ENCODE measurements around the gene IL17RB. TPM values are rescaled to one million over a fixed set of nuclear protein-coding genes. Genes with fewer than 3 reads are reported as not detected.

The IL17RB gene
- polyA plus RNA-seq, 2 of the 4 experiments (the other 2 are of a cell fraction), result 1.9 to 2.2 TPM

GRCh38 chr3:53824795-53825194 is 21.6 kb upstream of the IL17RB start:
- Histone ChIP-seq H3K9me3 (no peaks in the 10 kb centered on the region), H3K4me1 (no peaks in the 10 kb centered on the region), H3K4me3 (no peak overlapping the region), H3K27ac (no peak overlapping the region), H3K4me2 (no peak overlapping the region)
- no peak for ATAC-seq
- FAIRE-seq, result no peak
- CTCF ChIA-PET, result no interaction called here
- 93% methylated on average over 4 of the region's 4 CpGs for WGBS (ENCODE audit: missing lambda C conversion rate)
- no peak for TF ChIP-seq MAFK (IDR thresholded peaks at IDR 0.05; ENCODE audit: partially characterized antibody)
- TF ChIP-seq, protein P1, sequence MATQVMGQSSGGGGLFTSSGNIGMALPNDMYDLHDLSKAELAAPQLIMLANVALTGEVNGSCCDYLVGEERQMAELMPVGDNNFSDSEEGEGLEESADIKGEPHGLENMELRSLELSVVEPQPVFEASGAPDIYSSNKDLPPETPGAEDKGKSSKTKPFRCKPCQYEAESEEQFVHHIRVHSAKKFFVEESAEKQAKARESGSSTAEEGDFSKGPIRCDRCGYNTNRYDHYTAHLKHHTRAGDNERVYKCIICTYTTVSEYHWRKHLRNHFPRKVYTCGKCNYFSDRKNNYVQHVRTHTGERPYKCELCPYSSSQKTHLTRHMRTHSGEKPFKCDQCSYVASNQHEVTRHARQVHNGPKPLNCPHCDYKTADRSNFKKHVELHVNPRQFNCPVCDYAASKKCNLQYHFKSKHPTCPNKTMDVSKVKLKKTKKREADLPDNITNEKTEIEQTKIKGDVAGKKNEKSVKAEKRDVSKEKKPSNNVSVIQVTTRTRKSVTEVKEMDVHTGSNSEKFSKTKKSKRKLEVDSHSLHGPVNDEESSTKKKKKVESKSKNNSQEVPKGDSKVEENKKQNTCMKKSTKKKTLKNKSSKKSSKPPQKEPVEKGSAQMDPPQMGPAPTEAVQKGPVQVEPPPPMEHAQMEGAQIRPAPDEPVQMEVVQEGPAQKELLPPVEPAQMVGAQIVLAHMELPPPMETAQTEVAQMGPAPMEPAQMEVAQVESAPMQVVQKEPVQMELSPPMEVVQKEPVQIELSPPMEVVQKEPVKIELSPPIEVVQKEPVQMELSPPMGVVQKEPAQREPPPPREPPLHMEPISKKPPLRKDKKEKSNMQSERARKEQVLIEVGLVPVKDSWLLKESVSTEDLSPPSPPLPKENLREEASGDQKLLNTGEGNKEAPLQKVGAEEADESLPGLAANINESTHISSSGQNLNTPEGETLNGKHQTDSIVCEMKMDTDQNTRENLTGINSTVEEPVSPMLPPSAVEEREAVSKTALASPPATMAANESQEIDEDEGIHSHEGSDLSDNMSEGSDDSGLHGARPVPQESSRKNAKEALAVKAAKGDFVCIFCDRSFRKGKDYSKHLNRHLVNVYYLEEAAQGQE (IDR thresholded peaks at IDR 0.05), result no peak
- no peak for TF ChIP-seq PHF8 (IDR thresholded peaks at IDR 0.05; ENCODE audit: borderline replicate concordance, low read depth)
- TF ChIP-seq HMGXB4 (CRISPR knock-in tag; IDR thresholded peaks at IDR 0.05; ENCODE audit: borderline replicate concordance), result no peak
- TF ChIP-seq, protein P2, sequence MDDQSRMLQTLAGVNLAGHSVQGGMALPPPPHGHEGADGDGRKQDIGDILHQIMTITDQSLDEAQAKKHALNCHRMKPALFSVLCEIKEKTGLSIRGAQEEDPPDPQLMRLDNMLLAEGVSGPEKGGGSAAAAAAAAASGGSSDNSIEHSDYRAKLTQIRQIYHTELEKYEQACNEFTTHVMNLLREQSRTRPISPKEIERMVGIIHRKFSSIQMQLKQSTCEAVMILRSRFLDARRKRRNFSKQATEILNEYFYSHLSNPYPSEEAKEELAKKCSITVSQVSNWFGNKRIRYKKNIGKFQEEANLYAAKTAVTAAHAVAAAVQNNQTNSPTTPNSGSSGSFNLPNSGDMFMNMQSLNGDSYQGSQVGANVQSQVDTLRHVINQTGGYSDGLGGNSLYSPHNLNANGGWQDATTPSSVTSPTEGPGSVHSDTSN (IDR thresholded peaks at IDR 0.05), result no peak
- TF ChIP-seq TP53 (CRISPR knock-in tag; IDR thresholded peaks at IDR 0.05), result no peak
- no peak for TF ChIP-seq GATA3 (IDR thresholded peaks at IDR 0.05; ENCODE audit: borderline replicate concordance)
- TF ChIP-seq ZSCAN20 (CRISPR knock-in tag; IDR thresholded peaks at IDR 0.05), result no peak
- no peak for TF ChIP-seq ESRRA (IDR thresholded peaks at IDR 0.05; ENCODE audit: borderline replicate concordance, low read length)
- TF ChIP-seq HEYL (CRISPR knock-in tag; IDR thresholded peaks at IDR 0.05), result no peak
- TF ChIP-seq, protein P3, sequence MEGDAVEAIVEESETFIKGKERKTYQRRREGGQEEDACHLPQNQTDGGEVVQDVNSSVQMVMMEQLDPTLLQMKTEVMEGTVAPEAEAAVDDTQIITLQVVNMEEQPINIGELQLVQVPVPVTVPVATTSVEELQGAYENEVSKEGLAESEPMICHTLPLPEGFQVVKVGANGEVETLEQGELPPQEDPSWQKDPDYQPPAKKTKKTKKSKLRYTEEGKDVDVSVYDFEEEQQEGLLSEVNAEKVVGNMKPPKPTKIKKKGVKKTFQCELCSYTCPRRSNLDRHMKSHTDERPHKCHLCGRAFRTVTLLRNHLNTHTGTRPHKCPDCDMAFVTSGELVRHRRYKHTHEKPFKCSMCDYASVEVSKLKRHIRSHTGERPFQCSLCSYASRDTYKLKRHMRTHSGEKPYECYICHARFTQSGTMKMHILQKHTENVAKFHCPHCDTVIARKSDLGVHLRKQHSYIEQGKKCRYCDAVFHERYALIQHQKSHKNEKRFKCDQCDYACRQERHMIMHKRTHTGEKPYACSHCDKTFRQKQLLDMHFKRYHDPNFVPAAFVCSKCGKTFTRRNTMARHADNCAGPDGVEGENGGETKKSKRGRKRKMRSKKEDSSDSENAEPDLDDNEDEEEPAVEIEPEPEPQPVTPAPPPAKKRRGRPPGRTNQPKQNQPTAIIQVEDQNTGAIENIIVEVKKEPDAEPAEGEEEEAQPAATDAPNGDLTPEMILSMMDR (IDR thresholded peaks at IDR 0.05), result no peak
- no peak for TF ChIP-seq RCOR1 (IDR thresholded peaks at IDR 0.05; ENCODE audit: low read depth, low read length)
- no peak for TF ChIP-seq EP300 (IDR thresholded peaks at IDR 0.05)
- TF ChIP-seq HOXB13 (CRISPR knock-in tag; IDR thresholded peaks at IDR 0.05; ENCODE audit: low read depth), result no peak
- TF ChIP-seq FOSL2 (IDR thresholded peaks at IDR 0.05), result no peak
- TF ChIP-seq FOSL2 (CRISPR knock-in tag; IDR thresholded peaks at IDR 0.05), result no peak
- no peak for TF ChIP-seq HES2 (IDR thresholded peaks at IDR 0.05)
- TF ChIP-seq SREBF2 (IDR thresholded peaks at IDR 0.05), result no peak
- POLR2A ChIA-PET, result no interaction called here
- DNase-seq (ENCODE audit: low read depth in 1 of 2, low spot score in 1 of 2), result no peak

DNA sequence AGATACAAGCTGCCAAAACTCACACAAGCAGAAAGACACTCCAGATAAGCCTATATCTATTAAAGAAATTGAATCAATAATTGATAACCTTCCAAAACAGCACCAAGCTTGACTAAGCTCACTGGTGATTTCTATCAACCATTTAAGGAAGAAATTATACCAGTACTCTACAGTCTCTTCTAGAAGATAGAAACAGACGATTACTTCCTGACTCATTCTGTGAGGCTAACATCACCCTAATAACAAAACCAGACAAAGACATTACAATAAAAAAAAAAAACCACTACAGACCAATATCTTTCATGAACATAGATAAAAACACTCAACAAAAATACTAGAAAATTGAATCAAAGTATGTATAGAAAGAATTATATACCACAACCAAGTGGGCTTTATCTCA is 20.3 kb upstream of the IL17RB start:
- DNase-seq (ENCODE audit: low read depth in 1 of 2, low spot score in 1 of 2) (no peak), FAIRE-seq (no peak), ATAC-seq (no peak)
- TF ChIP-seq POLR2A (IDR thresholded peaks at IDR 0.05; ENCODE audit: low read length), result no peak
- no peak for TF ChIP-seq MAX (IDR thresholded peaks at IDR 0.05)
- TF ChIP-seq, protein P4, sequence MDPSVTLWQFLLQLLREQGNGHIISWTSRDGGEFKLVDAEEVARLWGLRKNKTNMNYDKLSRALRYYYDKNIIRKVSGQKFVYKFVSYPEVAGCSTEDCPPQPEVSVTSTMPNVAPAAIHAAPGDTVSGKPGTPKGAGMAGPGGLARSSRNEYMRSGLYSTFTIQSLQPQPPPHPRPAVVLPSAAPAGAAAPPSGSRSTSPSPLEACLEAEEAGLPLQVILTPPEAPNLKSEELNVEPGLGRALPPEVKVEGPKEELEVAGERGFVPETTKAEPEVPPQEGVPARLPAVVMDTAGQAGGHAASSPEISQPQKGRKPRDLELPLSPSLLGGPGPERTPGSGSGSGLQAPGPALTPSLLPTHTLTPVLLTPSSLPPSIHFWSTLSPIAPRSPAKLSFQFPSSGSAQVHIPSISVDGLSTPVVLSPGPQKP (IDR thresholded peaks at IDR 0.05; ENCODE audit: low read depth, low read length), result no peak
- TF ChIP-seq, protein P3 (IDR thresholded peaks at IDR 0.05), result no peak
- TF ChIP-seq RARB (CRISPR knock-in tag; IDR thresholded peaks at IDR 0.05), result no peak
- Histone ChIP-seq H3K4me1 (no peaks in the 10 kb centered on the region), H3K4me3 (no peak overlapping the region), H3K9me3 (no peaks in the 10 kb centered on the region), H3K27ac (no peak overlapping the region), H3K4me2 (no peak overlapping the region)
- ChIA-PET CTCF (interaction anchor here (1.1 kb wide), 1 partner anchor 9 kb away, joined by 3 read pairs; no protein-coding TSS in a partner anchor), POLR2A (no interaction called here)
- 75% methylated on average over 1 of the region's 1 CpG for WGBS (ENCODE audit: missing lambda C conversion rate)
